Endodermal cell (in vitro differentiated cells): ENCODE data around the gene SERPINI1. TPM values are rescaled to one million over a fixed set of nuclear protein-coding genes. Genes with fewer than 3 reads are reported as not detected.

ENCODE experiments used
- DNase-seq: peaks from one replicate; pipeline ENCODE4 v3.0.0-alpha.2; 2017
- H3K27ac ChIP-seq: 2 replicates; pipeline ENCODE4 v1.5.1; 2013; ENCODE audit warnings: mild to moderate bottlenecking, low read depth, low read length, moderate library complexity
- H3K27me3 ChIP-seq: 2 replicates; pipeline ENCODE4 v1.6.1; 2013; ENCODE audit warnings: mild to moderate bottlenecking, low read length, moderate library complexity; ENCODE audit not compliant: insufficient read depth, control insufficient read depth, poor library complexity, severe bottlenecking
- H3K36me3 ChIP-seq: 2 replicates; pipeline ENCODE4 v1.7.0; 2013; ENCODE audit warnings: mild to moderate bottlenecking, low read length, moderate library complexity; ENCODE audit not compliant: control insufficient read depth, insufficient read depth
- H3K4me1 ChIP-seq: one replicate; pipeline ENCODE4 v1.7.0; 2013; ENCODE audit warnings: low read length; ENCODE audit not compliant: control insufficient read depth, insufficient read depth
- H3K4me3 ChIP-seq: 2 replicates; pipeline ENCODE4 v1.5.1; 2013; ENCODE audit warnings: mild to moderate bottlenecking, low read length, moderate library complexity
- H3K9ac ChIP-seq: 2 replicates; pipeline ENCODE4 v1.6.1; 2013; ENCODE audit warnings: mild to moderate bottlenecking, low read length, moderate library complexity; ENCODE audit not compliant: poor library complexity, severe bottlenecking; ENCODE audit errors: extremely low read depth
- H3K9me3 ChIP-seq: 2 replicates; pipeline ENCODE4 v1.6.1; 2013; ENCODE audit warnings: mild to moderate bottlenecking, low read length, moderate library complexity; ENCODE audit not compliant: control insufficient read depth
- H3K27ac Mint-ChIP-seq: 2 replicates; pipeline ENCODE4 v1.8.0; 2020; ENCODE audit warnings: mixed read lengths
- H3K27me3 Mint-ChIP-seq: 2 replicates; pipeline ENCODE4 v1.8.0; 2021; ENCODE audit warnings: mild to moderate bottlenecking, mixed read lengths; ENCODE audit not compliant: insufficient read depth
- H3K36me3 Mint-ChIP-seq: 2 replicates; pipeline ENCODE4 v1.8.0; 2020; ENCODE audit warnings: low read depth, mixed read lengths
- H3K4me1 Mint-ChIP-seq: 2 replicates; pipeline ENCODE4 v1.8.0; 2020; ENCODE audit warnings: mixed read lengths
- H3K4me3 Mint-ChIP-seq: 2 replicates; pipeline ENCODE4 v1.8.0; 2020; ENCODE audit warnings: mild to moderate bottlenecking, moderate library complexity, mixed read lengths
- H3K9me3 Mint-ChIP-seq: 2 replicates; pipeline ENCODE4 v1.8.0; 2020; ENCODE audit warnings: mild to moderate bottlenecking, mixed read lengths
- CTCF ChIP-seq: fragments of 200-600 bp; sonication (generic); conservative IDR thresholded peaks from 2 replicates; pipeline ENCODE4 v1.5.0; 2021; ENCODE audit warnings: antibody characterized with exemption, mild to moderate bottlenecking
- WGBS, 2 experiments: methylation state at CpG; one replicate each; pipeline versions ENCODE4 v1.1.5 to v1.1.7; 2013; ENCODE audit warnings: missing lambda C conversion rate in 2 of 2, mixed read lengths in 1 of 2; ENCODE audit not compliant: insufficient coverage in 1 of 2, insufficient read length in 1 of 2; 5-methylcytosine and 5-hydroxymethylcytosine counted together
- total RNA-seq, 2 donors: library from RNA; stranded (reverse); fragmentation: NEBNext Ultra II Directional in 1 of 2; extraction: Animal tissue kit (Norgen Biotek cat#: 25700) in 1 of 2; gene quantifications; 2 replicates in 1 of 2; 3 replicates in 1 of 2; pipeline ENCODE4 v1.2.1, GENCODE V29; 2021

SERPINI1 gene
- total RNA-seq, 2 donors from 2014 or later, result 16.1 to 21.2 TPM

- peaks cover 49% of the 10 kb centered on the region for H3K4me1 Mint-ChIP-seq
- Histone ChIP-seq H3K9me3 (no peaks in the 10 kb centered on the region), H3K27me3 (no peaks in the 10 kb centered on the region), H3K9ac (peak within 1 kb of the TSS; percentile 72), H3K27ac (peak within 1 kb of the TSS; percentile 82), H3K4me3 (peak within 1 kb of the TSS; percentile 97), H3K4me1 (peaks cover 7% of the 10 kb centered on the region), H3K36me3 (no peaks in the 10 kb centered on the region)
- no peaks in the 10 kb centered on the region for H3K27me3 Mint-ChIP-seq
- no peak within 1 kb of the TSS for H3K27ac Mint-ChIP-seq
- WGBS, 2 experiments, result 0% methylated on average over 20 to 49 of the region's 49 CpGs
- no peaks in the 10 kb centered on the region for H3K36me3 Mint-ChIP-seq
- no peak within 1 kb of the TSS for H3K4me3 Mint-ChIP-seq
- DNase-seq, result peak; percentile 99
- H3K9me3 Mint-ChIP-seq, result no peaks in the 10 kb centered on the region
- no peak for TF ChIP-seq CTCF
Measured at GRCh38 chr3:167734498-167735232, 856 bp upstream of the SERPINI1 start, which contains the start of gene PDCD10. PDCD10 (minus strand) TSS chr3:167734892; CDS start chr3:167720157, 14,735 bp downstream.

- 51 to 55% methylated on average over 7 of the region's 7 CpGs for WGBS, 2 experiments
- Histone ChIP-seq H3K27ac (no peak overlapping the region), H3K9me3 (no peaks in the 10 kb centered on the region)
Measured at GRCh38 chr3:167736264-167736787, 805 bp downstream of the SERPINI1 start.

GRCh38 chr3:167736997-167737396, 1.5 kb downstream of the SERPINI1 start:
- peak overlapping the region; percentile 97 for H3K4me3 ChIP-seq
- Mint-ChIP-seq H3K27me3 (no peaks in the 10 kb centered on the region), H3K36me3 (no peaks in the 10 kb centered on the region), H3K27ac (no peak overlapping the region), H3K4me3 (no peak overlapping the region), H3K9me3 (no peaks in the 10 kb centered on the region), H3K4me1 (peaks cover 40% of the 10 kb centered on the region)
- H3K27me3 ChIP-seq, result no peaks in the 10 kb centered on the region
- H3K36me3 ChIP-seq, result no peaks in the 10 kb centered on the region
- WGBS, 2 experiments, result 87% methylated on average over 2 of the region's 2 CpGs; no CpG with 5 or more reads in 1 of the 2 experiments
- H3K27ac ChIP-seq, result no peak overlapping the region
- DNase-seq, result no peak
- TF ChIP-seq CTCF, result no peak
- no peaks in the 10 kb centered on the region for H3K9me3 ChIP-seq
- H3K4me1 ChIP-seq, result peaks cover 2% of the 10 kb centered on the region
- H3K9ac ChIP-seq, result no peak overlapping the region

More at GRCh38 chr3:167736264-167736787, 805 bp downstream of the SERPINI1 start:
- TF ChIP-seq CTCF, result no peak
- H3K27me3 ChIP-seq, result no peaks in the 10 kb centered on the region
- no peaks in the 10 kb centered on the region for H3K36me3 ChIP-seq
- no peaks in the 10 kb centered on the region for H3K36me3 Mint-ChIP-seq
- peak overlapping the region; percentile 97 for H3K4me3 ChIP-seq
- no peak overlapping the region for H3K4me3 Mint-ChIP-seq
- H3K27ac Mint-ChIP-seq, result no peak overlapping the region
- H3K4me1 Mint-ChIP-seq, result peaks cover 47% of the 10 kb centered on the region
- peak overlapping the region; percentile 52 for H3K9ac ChIP-seq
- H3K4me1 ChIP-seq, result peaks cover 4% of the 10 kb centered on the region
- H3K27me3 Mint-ChIP-seq, result no peaks in the 10 kb centered on the region
- no peaks in the 10 kb centered on the region for H3K9me3 Mint-ChIP-seq
- no peak for DNase-seq
